ENCODE data around the gene SMARCE1. TPM values are rescaled to one million over a fixed set of nuclear protein-coding genes. Genes with fewer than 3 reads are reported as not detected.

Gene SMARCE1
- total and polyA plus RNA-seq, 11 donors: 38.6 to 88.0 (median 59.4) TPM

- Histone ChIP-seq H3K9me3 (peaks cover 0 to 35% (median 11%) of the 10 kb centered on the region in 12 donors), H3K4me1 (peaks cover 0 to 10% (median 0%) of the 10 kb centered on the region in 12 donors), H3K4me3 (no peak overlapping the region), H3K27ac (no peak overlapping the region), H3K27me3 (no peaks in the 10 kb centered on the region), H3K36me3 (no peaks in the 10 kb centered on the region)
- ATAC-seq (no peak), DNase-seq (no peak)
- 68 to 75% (median 74%) methylated on average over 5 of the region's 5 CpGs for WGBS, 4 donors
- intact Hi-C loops (cut with DNase I): no loop called here
- TF ChIP-seq CTCF (IDR thresholded peaks at IDR 0.05) (no peak), POLR2A (IDR thresholded peaks at IDR 0.05) (no peak)
Observed at GRCh38 chr17:40576113-40576740, 71.4 kb downstream of the SMARCE1 start.

Other genes with a start within 250 kb of the SMARCE1 start
- gene TOP2A, start 229.9 kb downstream of the SMARCE1 start, total RNA-seq: 10 to 100 TPM in 1 of 9 donors, 1 to 10 TPM in 5, under 1 TPM in 3; 0.39 to 28.9 (median 1.7) TPM
- gene TOP2A, start 229.9 kb downstream of the SMARCE1 start, polyA plus RNA-seq: under 1 TPM; 0.11 to 0.28 TPM
- gene IGFBP4, start 204.4 kb downstream of the SMARCE1 start, total RNA-seq: 100 to 1,000 TPM; 103 to 342 (median 129) TPM
- gene IGFBP4, start 204.4 kb downstream of the SMARCE1 start, polyA plus RNA-seq: 100 to 1,000 TPM; 136 to 174 TPM
- under 1 TPM in 2 of 9 donors, not detected in 7; 0.16 to 0.91 TPM for gene TNS4, start 146.2 kb downstream of the SMARCE1 start, total RNA-seq
- gene TNS4, start 146.2 kb downstream of the SMARCE1 start, polyA plus RNA-seq: not detected
- gene CCR7, start 82.3 kb downstream of the SMARCE1 start, total RNA-seq: 1 to 10 TPM in 1 of 9 donors, under 1 TPM in 5, not detected in 3; 0.09 to 2.2 (median 0.23) TPM
- under 1 TPM; 0.15 to 0.35 TPM for gene CCR7, start 82.3 kb downstream of the SMARCE1 start, polyA plus RNA-seq
- gene KRT222, start 17.4 kb upstream of the SMARCE1 start, total RNA-seq: 1 to 10 TPM in 1 of 9 donors, under 1 TPM in 4, not detected in 4; 0.25 to 1.3 (median 0.96) TPM
- not detected for gene KRT222, start 17.4 kb upstream of the SMARCE1 start, polyA plus RNA-seq
- not detected for gene KRT24, start 55.9 kb upstream of the SMARCE1 start, total RNA-seq
- gene KRT24, start 55.9 kb upstream of the SMARCE1 start, polyA plus RNA-seq: not detected
- gene KRT25, start 107.5 kb upstream of the SMARCE1 start, total RNA-seq: not detected
- not detected for gene KRT25, start 107.5 kb upstream of the SMARCE1 start, polyA plus RNA-seq
- not detected for gene KRT26, start 124.4 kb upstream of the SMARCE1 start, total RNA-seq
- not detected for gene KRT26, start 124.4 kb upstream of the SMARCE1 start, polyA plus RNA-seq
- not detected for gene KRT27, start 134.7 kb upstream of the SMARCE1 start, total RNA-seq
- gene KRT27, start 134.7 kb upstream of the SMARCE1 start, polyA plus RNA-seq: not detected
- not detected for gene KRT28, start 152.1 kb upstream of the SMARCE1 start, total RNA-seq
- not detected for gene KRT28, start 152.1 kb upstream of the SMARCE1 start, polyA plus RNA-seq
- gene KRT10, start 174.8 kb upstream of the SMARCE1 start, total RNA-seq: 10 to 100 TPM; 17.6 to 70.8 (median 50.1) TPM
- 10 to 100 TPM; 21.9 to 81.9 TPM for gene KRT10, start 174.8 kb upstream of the SMARCE1 start, polyA plus RNA-seq
- not detected for gene KRT12, start 219.4 kb upstream of the SMARCE1 start, total RNA-seq
- gene KRT12, start 219.4 kb upstream of the SMARCE1 start, polyA plus RNA-seq: not detected
- gene KRT20, start 237.4 kb upstream of the SMARCE1 start, total RNA-seq: not detected
- gene KRT20, start 237.4 kb upstream of the SMARCE1 start, polyA plus RNA-seq: under 1 TPM in 1 of 2 donors, not detected in 1; 0.12 TPM